HG03469 (cell line): ENCODE measurements around the gene CMTM6.
"Not testable (repeated sequence)": the region's sequence is repeated elsewhere in the genome, so short reads cannot be mapped to it uniquely, and the experiment has no call there.

ENCODE experiments used
- ATAC-seq: cut with Tn5 transposase; IDR thresholded peaks from one replicate; pipeline ENCODE4 v1.9.1; 2021; ENCODE audit warnings: mild to moderate bottlenecking, moderate library complexity, moderate number of reproducible peaks; ENCODE audit not compliant: unreplicated experiment

The CMTM6 gene

GRCh38 chr3:32469151-32469874 lies 33.3 kb downstream of the CMTM6 start:
- peak; percentile 12 for ATAC-seq

- no peak for ATAC-seq
These were observed 35.1 kb downstream of the CMTM6 start for GRCh38 chr3:32467333-32468070.

- ATAC-seq, result not testable (repeated sequence)
These were observed 35.8 kb downstream of the CMTM6 start for GRCh38 chr3:32466808-32467207.

GRCh38 chr3:32464726-32465125 lies 37.9 kb downstream of the CMTM6 start:
- not testable (repeated sequence) for ATAC-seq

DNA sequence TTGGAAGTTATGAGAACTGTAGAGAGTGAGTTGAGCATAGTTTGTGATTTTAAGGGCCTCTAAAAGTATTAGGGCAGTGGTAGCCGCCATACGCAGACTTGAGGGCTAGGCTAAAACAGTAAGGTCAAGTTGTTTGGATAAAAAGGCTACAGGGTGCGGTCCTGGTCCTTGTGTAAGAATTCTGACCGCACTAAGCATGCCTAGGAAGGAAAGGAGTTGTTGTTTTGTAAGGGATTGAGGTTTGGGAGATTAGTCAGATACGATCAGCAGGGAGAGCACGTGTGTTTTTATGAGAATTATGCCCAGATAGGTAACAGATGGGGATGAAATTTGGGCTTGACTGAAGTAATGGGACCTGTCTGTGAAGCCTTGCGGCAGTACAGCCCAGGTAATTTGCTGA lies 39.2 kb downstream of the CMTM6 start:
- ATAC-seq, result not testable (repeated sequence)

DNA sequence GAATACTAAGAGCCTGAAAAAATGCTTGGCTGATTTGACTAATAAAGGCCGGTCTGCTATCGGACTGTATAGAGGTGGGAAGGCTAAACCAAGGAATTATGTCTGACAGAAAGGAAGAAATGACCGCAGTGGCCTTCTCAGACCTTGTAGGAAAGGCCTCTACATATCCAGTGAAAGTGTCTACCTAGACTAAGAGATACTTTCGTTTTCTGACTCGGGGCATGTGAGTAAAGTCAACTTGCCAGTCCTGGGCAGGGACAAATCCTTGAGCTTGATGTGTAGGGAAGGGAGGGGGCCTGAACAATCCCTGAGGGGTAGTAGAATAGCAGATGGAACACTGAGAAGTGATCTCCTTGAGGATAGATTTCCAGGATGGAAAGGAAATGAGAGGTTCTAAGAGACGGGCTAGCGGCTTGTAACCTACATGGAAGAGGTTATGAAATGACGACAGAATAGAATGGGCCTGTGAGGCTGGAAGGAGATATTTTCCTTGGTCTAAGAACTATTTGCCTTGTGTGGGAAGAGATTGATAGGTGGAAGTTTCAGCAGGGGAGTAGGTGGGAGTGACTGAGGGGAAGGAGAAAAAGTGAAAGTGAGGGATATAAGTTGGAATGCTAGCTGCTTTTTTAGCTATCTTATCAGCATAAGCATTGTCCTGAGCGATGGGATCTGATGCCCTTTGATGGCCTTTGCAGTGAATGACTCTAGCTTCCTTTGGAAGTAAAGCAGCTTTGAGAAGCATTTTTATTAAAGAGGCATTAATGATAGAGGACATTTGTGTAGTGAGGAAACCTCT lies 40.3 kb downstream of the CMTM6 start:
- not testable (repeated sequence) for ATAC-seq

GRCh38 chr3:32460817-32461496 lies 41.7 kb downstream of the CMTM6 start:
- ATAC-seq, result not testable (repeated sequence)

GRCh38 chr3:32460031-32460749 lies 42.5 kb downstream of the CMTM6 start:
- peak; percentile 61 for ATAC-seq

DNA sequence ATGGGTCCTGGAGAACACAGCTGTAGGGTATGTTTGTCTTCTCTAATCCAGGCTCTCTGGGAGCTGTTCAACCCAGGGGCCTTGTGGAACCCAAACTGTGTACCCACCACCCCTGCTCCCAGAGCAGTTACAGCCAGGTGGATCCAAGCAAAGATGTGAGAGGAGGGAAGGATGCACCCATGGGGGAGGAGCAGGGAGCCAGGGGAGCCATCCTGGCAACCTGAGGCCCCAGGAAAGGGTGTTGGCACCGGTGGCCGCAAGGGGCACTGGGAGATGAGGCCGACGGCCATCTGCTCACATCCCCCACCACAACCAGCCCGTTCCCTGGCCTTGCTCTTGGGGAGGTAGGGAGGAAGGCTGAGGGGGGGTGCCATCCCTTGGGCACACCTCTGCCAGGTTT lies 43.2 kb downstream of the CMTM6 start:
- no peak for ATAC-seq

GRCh38 chr3:32457971-32458471 lies 44.6 kb downstream of the CMTM6 start:
- no peak for ATAC-seq

DNA sequence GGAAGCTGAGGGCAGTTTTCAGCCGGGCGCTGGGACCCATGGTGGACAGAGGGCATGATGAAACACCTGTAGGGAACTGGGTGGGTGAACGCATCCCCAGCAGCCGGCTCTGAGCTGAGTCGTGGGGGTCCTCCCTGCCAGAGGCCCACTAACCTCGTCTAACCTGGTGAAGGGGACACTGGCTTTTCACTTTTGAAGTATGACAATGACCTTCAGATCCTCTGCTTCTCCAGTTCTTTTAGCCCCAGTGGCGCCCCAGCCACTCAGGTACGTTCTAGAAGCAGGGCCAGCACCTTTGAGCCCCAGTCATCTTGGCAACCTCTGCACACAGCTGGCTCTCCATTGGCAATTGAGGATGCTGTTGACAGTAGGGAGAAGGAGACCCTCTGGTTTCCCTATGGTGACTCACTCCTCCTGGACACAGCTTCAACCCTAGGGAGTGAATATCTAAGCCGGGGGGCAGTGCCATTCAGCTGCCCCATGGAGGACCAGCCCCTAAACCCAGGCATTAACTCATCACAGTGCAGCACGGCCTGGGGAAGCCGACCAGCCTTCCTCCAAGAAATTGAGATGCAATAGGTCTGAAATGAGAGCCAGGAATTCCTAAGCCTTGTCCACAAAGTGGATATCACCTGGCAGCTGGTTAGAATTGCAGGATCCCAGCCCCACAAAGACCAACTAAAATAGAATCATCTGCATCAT lies 46.1 kb downstream of the CMTM6 start:
- ATAC-seq, result no peak

- no peak for ATAC-seq
These were observed 46.8 kb downstream of the CMTM6 start for GRCh38 chr3:32455609-32456428.

DNA sequence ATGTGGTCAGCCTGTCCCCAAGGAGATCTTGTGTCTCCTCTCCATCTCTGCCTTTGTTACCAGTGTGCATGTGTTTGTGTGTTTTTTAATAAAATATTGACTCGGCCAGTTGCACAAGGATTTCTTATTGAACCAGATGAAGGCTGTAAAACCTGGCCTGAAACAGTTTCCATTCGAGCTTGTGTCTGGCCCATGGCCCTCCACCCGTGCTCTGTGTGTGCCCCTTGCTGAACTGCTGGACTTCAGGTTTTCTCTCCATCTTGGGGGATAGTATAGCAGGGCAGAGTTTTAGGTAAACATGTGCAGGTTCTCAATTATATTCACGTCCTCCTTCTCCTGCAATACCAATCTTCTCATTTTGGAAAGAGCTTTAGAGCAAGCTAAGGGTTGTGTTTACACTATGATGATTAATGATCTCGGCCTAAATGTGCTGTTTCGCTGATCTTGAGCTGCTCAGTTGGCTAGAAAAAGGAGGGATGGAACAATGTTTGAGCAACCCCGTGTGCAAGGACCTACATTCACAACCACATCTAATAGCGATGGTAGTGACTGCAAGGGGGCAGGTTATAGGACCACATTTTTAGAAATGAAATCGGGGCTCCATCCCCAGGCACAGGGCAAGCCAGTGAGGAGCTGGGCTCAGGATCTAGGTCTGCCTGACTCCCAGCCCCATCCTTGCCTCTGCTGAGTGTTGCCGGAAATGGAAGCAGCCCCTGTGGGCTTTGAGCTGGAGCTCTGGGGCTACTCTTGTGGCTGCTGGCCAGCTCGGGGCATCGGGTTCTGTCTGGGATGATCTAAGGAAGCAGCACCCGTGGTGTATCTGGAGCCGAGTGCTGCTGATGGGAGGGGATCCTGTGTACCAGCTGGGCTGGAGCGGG lies 47.7 kb downstream of the CMTM6 start:
- ATAC-seq, result no peak

DNA sequence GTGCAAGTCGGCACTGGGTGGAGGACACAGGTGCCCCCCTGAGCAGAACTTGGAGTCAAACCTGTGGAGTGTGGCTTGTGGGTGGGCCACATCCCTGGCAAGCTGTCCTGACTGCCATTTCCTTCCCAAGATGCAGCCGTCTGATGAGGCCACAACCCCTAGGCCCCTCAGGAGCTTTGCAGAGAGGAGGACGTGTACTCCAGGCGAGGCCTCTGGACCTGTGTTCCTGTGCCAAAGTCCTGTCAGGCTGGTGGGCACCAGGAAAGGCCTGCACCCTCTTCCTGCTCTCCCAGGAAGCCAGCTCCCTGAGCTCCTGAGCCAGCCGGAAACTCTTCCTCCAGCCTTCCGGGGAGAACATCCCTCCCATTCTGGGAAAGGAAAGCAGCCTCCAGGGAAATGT lies 48.5 kb downstream of the CMTM6 start:
- no peak for ATAC-seq

- ATAC-seq, result no peak
These were observed 49.3 kb downstream of the CMTM6 start for GRCh38 chr3:32453346-32453745.

DNA sequence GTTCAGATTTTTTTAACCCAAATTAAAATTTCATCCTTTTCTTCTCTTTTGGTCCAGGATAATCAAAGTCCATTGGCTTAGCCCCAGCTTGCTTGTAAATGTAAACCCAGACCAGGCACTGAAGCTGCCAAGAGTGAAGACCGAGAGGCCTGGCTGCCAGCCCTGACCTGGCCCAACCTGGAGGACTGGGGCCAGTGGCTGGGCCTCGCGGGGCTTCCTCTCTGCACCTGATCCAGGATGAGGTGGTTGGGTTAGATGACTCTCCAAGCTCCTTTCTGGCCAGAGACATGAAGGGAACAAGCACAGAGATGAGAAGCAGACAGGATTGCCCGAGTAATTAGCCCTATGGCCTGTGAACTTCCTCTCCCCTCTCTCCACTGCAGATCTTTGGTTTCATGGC lies 50.6 kb downstream of the CMTM6 start:
- ATAC-seq, result no peak

GRCh38 chr3:32450992-32451659 lies 51.5 kb downstream of the CMTM6 start:
- ATAC-seq, result no peak
